Measurements from ENCODE around the gene C11orf98. TPM values are rescaled to one million over a fixed set of nuclear protein-coding genes. Genes with fewer than 3 reads are reported as not detected.
"Not testable (repeated sequence)": the region's sequence is repeated elsewhere in the genome, so short reads cannot be mapped to it uniquely, and the experiment has no call there.

C11orf98 gene
- polyA plus RNA-seq, 1 experiment, result 38.8 TPM

DNA sequence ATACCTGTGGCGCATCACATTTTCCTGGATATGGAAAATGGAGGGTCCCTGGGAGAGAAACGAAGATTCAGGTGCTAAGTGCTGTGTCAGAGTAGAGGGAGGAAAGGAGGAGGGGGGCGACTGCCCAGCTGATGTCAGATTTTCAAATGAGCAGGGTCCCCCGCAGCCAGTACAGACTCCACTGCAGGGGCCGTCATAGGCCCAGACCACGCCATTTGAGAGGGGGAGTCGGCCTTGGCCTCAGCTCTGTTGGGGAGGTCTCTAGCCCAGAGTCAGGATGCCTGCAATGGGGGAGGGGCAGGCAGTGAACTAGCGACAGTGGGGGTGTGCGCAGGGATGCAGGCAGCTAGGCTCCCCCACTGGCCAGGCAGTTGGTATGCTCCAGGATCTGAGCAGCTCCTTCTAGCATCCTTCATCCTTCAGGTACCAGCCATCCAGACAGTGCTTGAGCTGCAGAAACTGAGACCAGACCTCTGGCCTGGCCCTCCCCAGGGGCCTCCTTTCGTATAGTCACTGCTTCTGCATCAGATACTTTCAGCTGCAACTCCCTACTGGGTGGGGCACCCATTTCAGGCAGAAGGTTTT, 42.4 kb upstream of the C11orf98 start, which contains the start of the genes BSCL2 and GNG3:
Gene BSCL2, minus strand, starts transcription at position 148 of the 585 bp plus-strand sequence. CDS start 229 bp downstream, outside the sequence.
Gene GNG3, plus strand, starts transcription at position 400 of the 585 bp plus-strand sequence. CDS start 620 bp downstream, outside the sequence.
- DNase-seq (ENCODE audit: low read depth, low spot score), result no peak
- ChIA-PET CTCF (no interaction called here), POLR2A (interaction anchor here (1.2 to 1.4 kb wide), 3 partner anchors 28 to 134 kb away, joined by 3 to 5 read pairs (median 4); no protein-coding TSS in a partner anchor)
- H3K27me3 ChIP-seq (ENCODE audit: control insufficient read depth, insufficient read depth, low read length), result no peaks in the 10 kb centered on the region
- H3K4me3 ChIP-seq (ENCODE audit: low read depth, low read length), result peak within 1 kb of the TSS; percentile 52
- H3K9me3 ChIP-seq (ENCODE audit: control insufficient read depth, insufficient read depth, low read length), result no peaks in the 10 kb centered on the region
- no peak for TF ChIP-seq CTCF (IDR thresholded peaks at IDR 0.05; ENCODE audit: low read depth, low read length)
- H3K27ac ChIP-seq (ENCODE audit: low read depth, low read length), result peak within 1 kb of the TSS; percentile 21

DNA sequence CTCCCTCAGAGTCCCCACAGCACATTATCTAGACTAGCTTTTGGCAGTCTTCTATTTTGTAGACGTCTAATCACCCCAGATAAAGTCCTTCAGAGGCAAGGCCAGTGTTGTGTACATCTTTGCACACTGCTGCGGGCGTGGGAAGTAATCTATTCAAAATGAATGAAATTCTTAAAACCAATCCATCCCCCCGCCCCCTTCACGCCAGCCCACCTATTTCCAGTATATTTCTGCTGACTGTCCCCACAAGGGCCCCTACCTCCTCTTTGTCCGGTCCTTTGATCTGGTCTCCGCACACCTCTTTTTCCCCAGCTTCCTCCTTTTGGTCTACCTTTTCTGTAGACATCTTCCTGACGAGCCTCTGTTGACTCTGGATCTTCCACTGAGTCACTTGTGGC, 41.8 kb upstream of the C11orf98 start:
- H3K27me3 ChIP-seq (ENCODE audit: control insufficient read depth, insufficient read depth, low read length), result no peaks in the 10 kb centered on the region
- ChIA-PET POLR2A (interaction anchor here (0.6 to 2.1 kb wide), 9 partner anchors 8 to 134 kb away, joined by 3 to 26 read pairs (median 4); partner anchors contain the start of genes C11orf98, CSKMT, EEF1G and LRRN4CL), CTCF (interaction anchor here (1.3 to 2.1 kb wide), 2 partner anchors 12 to 14 kb away, joined by 3 to 14 read pairs; no protein-coding TSS in a partner anchor)
- H3K9me3 ChIP-seq (ENCODE audit: control insufficient read depth, insufficient read depth, low read length), result no peaks in the 10 kb centered on the region
- no peak overlapping the region for H3K4me3 ChIP-seq (ENCODE audit: low read depth, low read length)
- no peak for TF ChIP-seq CTCF (IDR thresholded peaks at IDR 0.05; ENCODE audit: low read depth, low read length)
- no peak overlapping the region for H3K27ac ChIP-seq (ENCODE audit: low read depth, low read length)
- DNase-seq (ENCODE audit: low read depth, low spot score), result no peak

- ChIA-PET CTCF (interaction anchor here (1.1 to 2.1 kb wide), 5 partner anchors 10 to 312 kb away, joined by 3 to 14 read pairs (median 3); partner anchors contain the start of genes HNRNPUL2 and TTC9C), POLR2A (interaction anchor here (0.6 to 2.1 kb wide), 16 partner anchors 9 to 323 kb away, joined by 3 to 26 read pairs (median 4); partner anchors contain the start of genes C11orf98, CSKMT, EEF1G and HNRNPUL2)
- peak; percentile 79 for DNase-seq (ENCODE audit: low read depth, low spot score)
- Histone ChIP-seq H3K27me3 (ENCODE audit: control insufficient read depth, insufficient read depth, low read length) (no peaks in the 10 kb centered on the region), H3K9me3 (ENCODE audit: control insufficient read depth, insufficient read depth, low read length) (no peaks in the 10 kb centered on the region), H3K27ac (ENCODE audit: low read depth, low read length) (peak overlapping the region; percentile 86), H3K4me3 (ENCODE audit: low read depth, low read length) (peak overlapping the region; percentile 76)
- no peak for TF ChIP-seq CTCF (IDR thresholded peaks at IDR 0.05; ENCODE audit: low read depth, low read length)
Measured at GRCh38 chr11:62705880-62706849, 41.2 kb upstream of the C11orf98 start.

- ChIA-PET POLR2A (interaction anchor here (0.6 to 2.1 kb wide), 10 partner anchors 13 to 322 kb away, joined by 3 to 26 read pairs (median 5); partner anchors contain the start of genes C11orf98, CSKMT, EEF1G and HNRNPUL2), CTCF (interaction anchor here (1.1 to 2.1 kb wide), 5 partner anchors 9 to 311 kb away, joined by 3 to 14 read pairs (median 3); partner anchors contain the start of genes HNRNPUL2 and TTC9C)
- Histone ChIP-seq H3K4me3 (ENCODE audit: low read depth, low read length) (peak overlapping the region; percentile 76), H3K9me3 (ENCODE audit: control insufficient read depth, insufficient read depth, low read length) (no peaks in the 10 kb centered on the region), H3K27me3 (ENCODE audit: control insufficient read depth, insufficient read depth, low read length) (no peaks in the 10 kb centered on the region), H3K27ac (ENCODE audit: low read depth, low read length) (peak overlapping the region; percentile 86)
- DNase-seq (ENCODE audit: low read depth, low spot score), result no peak
- TF ChIP-seq CTCF (IDR thresholded peaks at IDR 0.05; ENCODE audit: low read depth, low read length), result no peak
Measured at GRCh38 chr11:62705413-62705812, 40.4 kb upstream of the C11orf98 start.

DNA sequence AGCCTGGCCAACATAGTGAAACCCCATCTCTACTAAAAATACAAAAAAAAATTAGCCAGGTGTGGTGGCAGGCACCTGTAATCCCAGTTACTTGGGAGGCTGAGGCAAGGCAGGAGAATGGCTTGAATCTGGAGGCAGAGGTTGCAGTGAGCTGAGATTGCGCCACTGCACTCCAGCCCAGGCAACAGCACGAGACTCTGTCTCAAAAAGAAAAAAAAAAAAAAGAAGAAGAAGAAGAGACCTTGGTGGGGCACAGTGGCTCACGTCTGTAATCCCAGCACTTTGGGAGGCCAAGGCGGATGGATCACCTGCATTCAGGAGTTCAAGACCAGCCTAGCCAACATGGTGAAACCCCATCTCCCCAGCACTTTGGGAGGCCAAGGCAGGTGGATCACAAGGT, 38.9 kb upstream of the C11orf98 start:
- H3K27me3 ChIP-seq (ENCODE audit: control insufficient read depth, insufficient read depth, low read length); H3K9me3 ChIP-seq (ENCODE audit: control insufficient read depth, insufficient read depth, low read length); H3K4me3 ChIP-seq (ENCODE audit: low read depth, low read length); POLR2A ChIA-PET; H3K27ac ChIP-seq (ENCODE audit: low read depth, low read length); DNase-seq (ENCODE audit: low read depth, low spot score): not testable (repeated sequence)
- CTCF ChIA-PET, result interaction anchor here (0.6 to 2.8 kb wide), 4 partner anchors 10 to 158 kb away, joined by 3 to 22 read pairs (median 4); no protein-coding TSS in a partner anchor

Data from AG04450 (cell line).